ENCODE data around the gene CDC6.

CDC6 gene

GRCh38 chr17:40266882-40267281, 20.8 kb upstream of the CDC6 start:
- TF ChIP-seq, protein P1, sequence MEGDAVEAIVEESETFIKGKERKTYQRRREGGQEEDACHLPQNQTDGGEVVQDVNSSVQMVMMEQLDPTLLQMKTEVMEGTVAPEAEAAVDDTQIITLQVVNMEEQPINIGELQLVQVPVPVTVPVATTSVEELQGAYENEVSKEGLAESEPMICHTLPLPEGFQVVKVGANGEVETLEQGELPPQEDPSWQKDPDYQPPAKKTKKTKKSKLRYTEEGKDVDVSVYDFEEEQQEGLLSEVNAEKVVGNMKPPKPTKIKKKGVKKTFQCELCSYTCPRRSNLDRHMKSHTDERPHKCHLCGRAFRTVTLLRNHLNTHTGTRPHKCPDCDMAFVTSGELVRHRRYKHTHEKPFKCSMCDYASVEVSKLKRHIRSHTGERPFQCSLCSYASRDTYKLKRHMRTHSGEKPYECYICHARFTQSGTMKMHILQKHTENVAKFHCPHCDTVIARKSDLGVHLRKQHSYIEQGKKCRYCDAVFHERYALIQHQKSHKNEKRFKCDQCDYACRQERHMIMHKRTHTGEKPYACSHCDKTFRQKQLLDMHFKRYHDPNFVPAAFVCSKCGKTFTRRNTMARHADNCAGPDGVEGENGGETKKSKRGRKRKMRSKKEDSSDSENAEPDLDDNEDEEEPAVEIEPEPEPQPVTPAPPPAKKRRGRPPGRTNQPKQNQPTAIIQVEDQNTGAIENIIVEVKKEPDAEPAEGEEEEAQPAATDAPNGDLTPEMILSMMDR (IDR thresholded peaks at IDR 0.05; ENCODE audit: insufficient read depth, low read depth, low read length, missing control alignments) = no peak
- no peak for DNase-seq (ENCODE audit: low read depth)
- no peak overlapping the region for H3K4me3 ChIP-seq (ENCODE audit: low read depth, low read length)

DNA sequence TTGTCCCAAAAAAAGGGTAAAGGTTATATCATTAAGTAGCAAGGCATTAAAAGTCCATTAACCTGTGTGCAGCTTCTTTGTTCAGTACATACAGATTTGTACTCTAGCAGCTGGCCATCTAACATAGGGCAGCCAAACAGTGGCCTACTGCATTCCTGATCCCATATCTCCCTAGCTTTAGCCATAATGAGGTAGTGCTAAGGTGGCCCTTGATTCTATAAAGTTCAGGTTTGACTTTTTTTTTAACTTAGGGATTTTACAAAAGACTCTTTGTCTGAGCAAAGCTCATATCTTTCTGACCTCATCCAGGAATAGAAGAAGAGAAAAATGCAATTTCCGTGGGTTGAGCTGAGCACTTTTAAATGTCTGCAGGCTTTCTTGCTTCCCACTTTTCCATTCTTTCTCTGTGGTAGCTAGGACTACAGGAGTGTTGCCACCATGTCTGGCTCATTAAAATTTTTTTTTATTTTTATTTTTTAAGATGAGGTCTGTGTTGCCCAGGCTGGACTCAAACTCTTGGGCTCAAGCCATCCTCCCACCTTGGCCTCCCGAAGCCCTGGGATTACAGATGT, 19.5 kb upstream of the CDC6 start:
- no peak for DNase-seq (ENCODE audit: low read depth)
- no peak overlapping the region for H3K4me3 ChIP-seq (ENCODE audit: low read depth, low read length)
- TF ChIP-seq, protein P1 (IDR thresholded peaks at IDR 0.05; ENCODE audit: insufficient read depth, low read depth, low read length, missing control alignments) = no peak

DNA sequence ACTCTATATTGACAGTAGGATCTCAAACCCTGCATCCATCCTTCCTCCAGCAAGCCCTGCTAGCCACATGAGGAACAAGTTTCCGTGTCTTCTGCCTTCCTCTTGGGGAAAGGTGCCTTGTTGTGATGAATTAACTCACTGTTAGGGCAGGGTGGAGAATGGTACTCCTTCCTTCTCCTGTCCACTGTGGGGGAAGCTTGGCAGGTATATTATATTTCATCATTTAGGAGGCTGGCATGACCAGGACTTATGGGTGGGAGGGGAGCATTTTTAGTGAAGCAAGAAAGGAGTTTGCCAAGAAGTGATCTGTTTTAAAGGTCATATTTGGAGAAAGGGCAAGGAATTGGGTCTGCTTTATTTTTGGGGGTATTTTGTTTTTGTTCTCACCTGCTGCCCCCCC, 9.3 kb upstream of the CDC6 start:
- no peak for DNase-seq (ENCODE audit: low read depth)
- H3K4me3 ChIP-seq (ENCODE audit: low read depth, low read length) = no peak overlapping the region
- TF ChIP-seq, protein P1 (IDR thresholded peaks at IDR 0.05; ENCODE audit: insufficient read depth, low read depth, low read length, missing control alignments) = no peak

GRCh38 chr17:40279402-40279801, 8.3 kb upstream of the CDC6 start:
- no peak overlapping the region for H3K4me3 ChIP-seq (ENCODE audit: low read depth, low read length)
- TF ChIP-seq, protein P1 (IDR thresholded peaks at IDR 0.05; ENCODE audit: insufficient read depth, low read depth, low read length, missing control alignments) = no peak
- DNase-seq (ENCODE audit: low read depth) = no peak

GRCh38 chr17:40281663-40282062, 6.0 kb upstream of the CDC6 start:
- no peak for DNase-seq (ENCODE audit: low read depth)
- TF ChIP-seq, protein P1 (IDR thresholded peaks at IDR 0.05; ENCODE audit: insufficient read depth, low read depth, low read length, missing control alignments) = no peak
- no peak overlapping the region for H3K4me3 ChIP-seq (ENCODE audit: low read depth, low read length)

DNA sequence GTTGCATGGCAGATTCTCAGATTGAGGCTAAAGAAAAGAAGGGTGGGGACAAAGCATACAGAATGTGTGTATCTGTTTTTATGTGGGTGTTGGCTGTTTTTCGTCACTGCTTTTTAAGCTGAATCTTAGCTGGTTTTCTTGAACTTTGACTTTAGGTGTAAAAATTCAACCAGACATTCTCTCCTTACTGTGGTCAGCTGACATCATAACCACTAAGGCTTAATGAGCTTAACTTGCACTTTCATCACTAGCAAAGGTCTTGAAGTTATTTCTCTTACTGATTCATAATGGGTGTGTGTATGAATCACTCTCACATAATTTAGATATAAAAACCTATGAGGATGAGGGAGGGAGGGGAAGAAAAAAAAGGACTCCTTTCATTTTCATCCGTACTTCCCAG, 4.0 kb upstream of the CDC6 start:
- no peak for DNase-seq (ENCODE audit: low read depth)
- TF ChIP-seq, protein P1 (IDR thresholded peaks at IDR 0.05; ENCODE audit: insufficient read depth, low read depth, low read length, missing control alignments) = no peak
- H3K4me3 ChIP-seq (ENCODE audit: low read depth, low read length) = no peak overlapping the region

DNA sequence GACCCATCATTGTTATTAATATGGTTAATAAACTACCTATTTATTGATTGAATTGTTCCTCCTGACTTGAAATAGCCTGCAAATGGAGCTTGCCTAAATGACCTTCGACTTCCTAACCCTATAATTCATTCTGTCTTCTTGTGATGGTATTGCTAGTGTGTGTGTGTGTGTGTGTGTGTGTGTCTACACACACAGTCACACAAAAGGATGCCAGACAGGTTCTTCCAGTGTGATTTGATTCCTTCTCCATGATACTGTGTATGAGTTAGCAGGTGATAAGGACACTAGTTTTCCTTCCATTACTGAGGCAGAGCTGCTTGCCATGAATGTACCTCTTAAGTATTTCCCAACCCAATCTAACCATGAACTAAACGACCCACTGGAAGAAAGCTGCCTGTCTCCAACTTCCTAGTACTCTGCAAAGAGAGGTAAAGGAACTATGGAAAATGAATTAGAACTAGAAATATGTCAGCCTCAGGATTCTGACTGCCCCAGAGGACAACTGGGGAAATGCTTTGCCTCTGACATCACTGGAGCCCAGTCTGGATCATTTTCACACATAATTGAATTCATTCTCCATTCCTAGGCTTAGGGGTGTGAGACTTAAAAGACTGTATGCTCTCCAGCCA, 3.5 kb upstream of the CDC6 start:
- DNase-seq (ENCODE audit: low read depth) = no peak
- TF ChIP-seq, protein P1 (IDR thresholded peaks at IDR 0.05; ENCODE audit: insufficient read depth, low read depth, low read length, missing control alignments) = no peak

More for the DNA sequence above, 3.5 kb upstream of the CDC6 start:
- no peak overlapping the region for H3K4me3 ChIP-seq (ENCODE audit: low read depth, low read length)

All from GM12865 (cell line).